PC-9 (cell line): ENCODE results near the gene CSF1R. TPM values are rescaled to one million over a fixed set of nuclear protein-coding genes. Genes with fewer than 3 reads are reported as not detected.

Source experiments
- BruUV-seq: library from RNA; stranded (reverse); fragments of 400-500 nt; replicated peaks from 2 replicates; lab custom pipeline; 2021; lab: Mats Ljungman, UMichigan
- CTCF ChIA-PET: fragments of 300-600 bp; sonication (Branson Sonifier 250); formaldehyde crosslinking; loops from one replicate; lab custom pipeline; 2022; ENCODE audit warnings: antibody characterized with exemption; lab: Charles Lee
- POLR2A ChIA-PET: fragments of 300-600 bp; sonication (Branson Sonifier 250); formaldehyde crosslinking; loops from one replicate; lab custom pipeline; 2022; ENCODE audit warnings: antibody characterized with exemption; ENCODE audit not compliant: unreplicated experiment; lab: Charles Lee
- DNase-seq, 2 experiments: peaks; one replicate each; pipeline versions ENCODE4 v3.0.0 to v3.0.0-alpha.2; 2015 to 2022; ENCODE audit warnings: mixed read lengths in 1 of 2
- H2AFZ ChIP-seq: fragments of 200-600 bp; sonication (generic); 2 replicates; pipeline ENCODE4 v1.8.1; 2017; ENCODE audit warnings: antibody characterized with exemption
- H3F3A ChIP-seq: fragments of 200-600 bp; sonication (generic); 2 replicates; pipeline ENCODE4 v1.8.1; 2017; ENCODE audit warnings: antibody characterized with exemption, mild to moderate bottlenecking, low read depth; ENCODE audit not compliant: insufficient read depth
- H3K27ac ChIP-seq: fragments of 200-600 bp; sonication (generic); 2 replicates; pipeline ENCODE4 v1.6.1; 2016; ENCODE audit warnings: mixed run types
- H3K27me3 ChIP-seq: fragments of 200-600 bp; sonication (generic); 2 replicates; pipeline ENCODE4 v1.6.1; 2016; ENCODE audit warnings: low read depth, mixed run types; ENCODE audit not compliant: insufficient read depth
- H3K36me3 ChIP-seq: fragments of 200-600 bp; sonication (generic); 2 replicates; pipeline ENCODE4 v1.6.1; 2016; ENCODE audit warnings: low read depth, mixed run types
- H3K4me1 ChIP-seq: fragments of 200-600 bp; sonication (generic); replicated peaks from 2 replicates; pipeline ENCODE4 v1.6.1; 2016; ENCODE audit warnings: mixed run types; ENCODE audit not compliant: insufficient read depth
- H3K4me2 ChIP-seq: fragments of 200-600 bp; sonication (generic); 2 replicates; pipeline ENCODE4 v1.6.1; 2017; ENCODE audit warnings: mixed run types
- H3K4me3 ChIP-seq: fragments of 200-600 bp; sonication (generic); 2 replicates; pipeline ENCODE4 v1.6.1; 2016; ENCODE audit warnings: mixed run types
- H3K79me2 ChIP-seq: fragments of 200-600 bp; sonication (generic); 2 replicates; pipeline ENCODE4 v1.6.1; 2017; ENCODE audit warnings: low read depth, mixed run types
- H3K9me2 ChIP-seq: fragments of 200-600 bp; sonication (generic); 2 replicates; pipeline ENCODE4 v1.8.1; 2017; ENCODE audit warnings: mild to moderate bottlenecking; ENCODE audit not compliant: insufficient read depth
- H3K9me3 ChIP-seq: fragments of 200-600 bp; sonication (generic); 2 replicates; pipeline ENCODE4 v1.8.1; 2016; ENCODE audit warnings: low read depth; ENCODE audit not compliant: insufficient read depth
- H4K20me1 ChIP-seq: fragments of 200-600 bp; sonication (generic); 2 replicates; pipeline ENCODE4 v1.8.1; 2017; ENCODE audit not compliant: insufficient read depth
- EZH2 ChIP-seq: fragments of 200-600 bp; sonication (generic); IDR thresholded peaks from 2 replicates; pipeline ENCODE4 v1.8.0; 2017; ENCODE audit warnings: antibody characterized with exemption, low read depth
- intact Hi-C: fragments of 100-400 bp; cut with micrococcal nuclease; formaldehyde crosslinking; loops from one replicate; pipeline ENCODE4 v1.10.0; 2022; ENCODE audit not compliant: unreplicated experiment
- total RNA-seq: library from RNA; stranded (reverse); gene quantifications from 2 replicates; pipeline ENCODE4 v1.2.3, GENCODE V29; 2021
- TF ChIP-seq, protein P1 (sequence below): fragments of 200-600 bp; sonication (generic); conservative IDR thresholded peaks from 2 replicates; pipeline ENCODE4 v1.6.1; 2017; ENCODE audit warnings: mixed run types, antibody characterized with exemption, mild to moderate bottlenecking, moderate library complexity

CSF1R gene
- total RNA-seq, 1 experiment from 2014 or later = 0.72 TPM

DNA sequence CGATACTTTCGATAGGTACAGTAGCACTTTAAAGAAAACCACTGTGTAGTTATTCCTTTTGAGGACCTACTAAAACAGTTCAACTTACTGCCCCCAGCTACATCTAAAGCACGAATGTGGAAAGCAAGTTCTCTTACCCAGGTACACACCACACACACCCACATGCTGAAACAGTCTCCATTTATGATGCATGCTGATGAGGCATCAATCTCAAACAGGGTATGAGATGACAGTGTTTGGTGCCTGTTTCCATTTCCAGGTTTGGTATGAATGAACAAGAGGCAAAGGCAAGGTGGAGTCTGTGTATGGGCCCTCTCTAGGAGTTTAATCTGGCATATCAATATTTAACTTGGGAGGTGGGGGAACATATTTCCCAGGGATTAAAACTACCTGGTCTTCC is 71.9 kb downstream of the CSF1R start:
- Histone ChIP-seq H3K9me3 (peaks cover 12% of the 10 kb centered on the region), H3K27me3 (no peaks in the 10 kb centered on the region), H4K20me1 (no peaks in the 10 kb centered on the region), H3K4me3 (no peak overlapping the region), H3K9me2 (no peaks in the 10 kb centered on the region), H3K4me2 (no peak overlapping the region), H3K4me1 (peaks cover 24% of the 10 kb centered on the region), H3F3A (peaks cover 31% of the 10 kb centered on the region), H3K36me3 (peaks cover 68% of the 10 kb centered on the region), H2AFZ (no peak overlapping the region), H3K27ac (no peak overlapping the region), H3K79me2 (no peaks in the 10 kb centered on the region)
- TF ChIP-seq, protein P1, sequence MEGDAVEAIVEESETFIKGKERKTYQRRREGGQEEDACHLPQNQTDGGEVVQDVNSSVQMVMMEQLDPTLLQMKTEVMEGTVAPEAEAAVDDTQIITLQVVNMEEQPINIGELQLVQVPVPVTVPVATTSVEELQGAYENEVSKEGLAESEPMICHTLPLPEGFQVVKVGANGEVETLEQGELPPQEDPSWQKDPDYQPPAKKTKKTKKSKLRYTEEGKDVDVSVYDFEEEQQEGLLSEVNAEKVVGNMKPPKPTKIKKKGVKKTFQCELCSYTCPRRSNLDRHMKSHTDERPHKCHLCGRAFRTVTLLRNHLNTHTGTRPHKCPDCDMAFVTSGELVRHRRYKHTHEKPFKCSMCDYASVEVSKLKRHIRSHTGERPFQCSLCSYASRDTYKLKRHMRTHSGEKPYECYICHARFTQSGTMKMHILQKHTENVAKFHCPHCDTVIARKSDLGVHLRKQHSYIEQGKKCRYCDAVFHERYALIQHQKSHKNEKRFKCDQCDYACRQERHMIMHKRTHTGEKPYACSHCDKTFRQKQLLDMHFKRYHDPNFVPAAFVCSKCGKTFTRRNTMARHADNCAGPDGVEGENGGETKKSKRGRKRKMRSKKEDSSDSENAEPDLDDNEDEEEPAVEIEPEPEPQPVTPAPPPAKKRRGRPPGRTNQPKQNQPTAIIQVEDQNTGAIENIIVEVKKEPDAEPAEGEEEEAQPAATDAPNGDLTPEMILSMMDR = no peak
- no peak for TF ChIP-seq EZH2
- POLR2A ChIA-PET = no interaction called here
- CTCF ChIA-PET = no interaction called here
- intact Hi-C loops = no loop called here
- BruUV-seq = no TSS peak
- no peak for DNase-seq

DNA sequence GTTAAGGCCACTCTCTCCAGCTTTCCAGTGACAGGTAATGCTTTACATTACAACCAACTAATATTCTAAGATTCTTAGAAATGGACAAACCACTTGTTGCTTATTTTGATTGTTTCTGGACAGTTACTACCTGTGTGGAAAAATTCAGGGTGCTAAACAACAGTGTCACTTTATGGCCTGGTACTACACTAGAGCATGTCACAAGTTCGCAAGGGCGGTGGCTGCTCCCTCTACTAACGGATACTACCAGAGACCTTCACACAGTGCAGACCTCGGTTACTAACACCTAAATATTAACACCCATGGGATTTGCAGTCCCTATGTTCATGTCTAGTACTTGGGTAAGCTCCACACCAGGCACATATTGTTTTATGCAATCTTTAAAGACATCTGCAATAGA is 72.4 kb downstream of the CSF1R start:
- intact Hi-C loops = no loop called here
- H3K9me3 ChIP-seq = peaks cover 12% of the 10 kb centered on the region
- no peak overlapping the region for H3K4me3 ChIP-seq
- H4K20me1 ChIP-seq = peaks cover 4% of the 10 kb centered on the region; the same call in 1 of the 2 replicates
- H3K4me2 ChIP-seq = no peak overlapping the region
- no TSS peak for BruUV-seq
- H3F3A ChIP-seq = peaks cover 28% of the 10 kb centered on the region
- no peaks in the 10 kb centered on the region for H3K9me2 ChIP-seq
- no peaks in the 10 kb centered on the region for H3K79me2 ChIP-seq
- no peaks in the 10 kb centered on the region for H3K27me3 ChIP-seq
- H3K4me1 ChIP-seq = peaks cover 21% of the 10 kb centered on the region
- peaks cover 68% of the 10 kb centered on the region for H3K36me3 ChIP-seq
- H3K27ac ChIP-seq = no peak overlapping the region
- CTCF ChIA-PET = interaction anchor here (0.6 kb wide), 1 partner anchor 23 kb away, joined by 3 read pairs; no protein-coding TSS in a partner anchor
- TF ChIP-seq EZH2 = no peak
- TF ChIP-seq, protein P1 = no peak
- H2AFZ ChIP-seq = no peak overlapping the region
- POLR2A ChIA-PET = no interaction called here
- no peak for DNase-seq

DNA sequence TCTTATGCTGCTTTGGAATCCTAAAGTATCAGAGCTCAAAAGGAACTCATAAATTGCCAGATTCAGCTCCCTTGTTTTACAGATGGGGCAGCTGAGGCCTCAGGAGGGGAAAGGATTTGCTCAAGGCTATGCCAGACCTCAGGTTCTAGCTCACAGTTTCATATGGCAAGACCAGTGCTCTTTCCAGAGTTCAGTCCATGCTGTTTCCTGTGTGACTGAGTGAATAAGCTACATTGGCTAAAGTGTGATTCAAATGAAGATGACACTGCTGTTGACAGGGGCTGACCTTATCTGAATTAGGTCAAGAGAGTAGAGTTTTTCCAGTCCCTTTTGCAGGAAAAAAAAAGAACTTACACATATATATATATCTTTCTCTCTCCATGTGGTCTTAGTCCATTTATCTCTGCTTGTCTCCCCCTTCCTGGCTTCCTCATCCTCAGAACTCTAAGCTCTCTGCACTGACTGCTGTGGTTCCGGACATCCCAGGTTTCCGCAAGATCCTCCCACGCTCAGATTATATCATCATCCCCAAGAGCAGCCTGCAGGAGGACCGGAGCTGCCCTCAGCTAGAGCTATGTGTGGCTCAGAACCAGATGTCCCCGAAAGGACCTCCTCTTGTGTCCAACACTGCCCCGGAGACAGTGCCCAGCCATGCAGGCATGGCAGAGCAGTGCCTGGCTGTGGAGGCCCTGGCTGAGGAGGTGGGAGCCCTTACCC is 76.5 kb downstream of the CSF1R start:
- H3K4me1 ChIP-seq = no peaks in the 10 kb centered on the region
- CTCF ChIA-PET = no interaction called here
- no peak overlapping the region for H3K27ac ChIP-seq
- H3K9me2 ChIP-seq = no peaks in the 10 kb centered on the region
- no peak overlapping the region for H3K4me2 ChIP-seq
- H3K27me3 ChIP-seq = no peaks in the 10 kb centered on the region
- peaks cover 24% of the 10 kb centered on the region for H4K20me1 ChIP-seq
- H3K9me3 ChIP-seq = no peaks in the 10 kb centered on the region
- H3F3A ChIP-seq = 0 out of 2 replicates have a peak, but pooled peaks cover 7% of the 10 kb centered on the region
- no TSS peak for BruUV-seq
- DNase-seq = no peak
- no peak overlapping the region for H3K4me3 ChIP-seq
- POLR2A ChIA-PET = interaction anchor here (0.7 kb wide), 1 partner anchor 54 kb away, joined by 7 read pairs; no protein-coding TSS in a partner anchor
- H3K79me2 ChIP-seq = peaks cover 28% of the 10 kb centered on the region
- H3K36me3 ChIP-seq = peaks cover 53% of the 10 kb centered on the region
- intact Hi-C loops = loop anchor here (10.0 kb wide), 2 partner anchors 265 to 425 kb away; no protein-coding TSS in a partner anchor
- no peak for TF ChIP-seq EZH2
- TF ChIP-seq, protein P1 = no peak
- no peak overlapping the region for H2AFZ ChIP-seq
